Liver (tissue), 3 donors: ENCODE results near the gene ATP2B2.

Experiments used
- EGR1 ChIP-seq, 2 donors: IDR thresholded peaks; 2 replicates each; pipeline ENCODE4 v1.6.1; 2016 to 2018; ENCODE audit warnings: antibody characterized with exemption in 2 of 2, low read depth in 2 of 2
- FOXA1 ChIP-seq: IDR thresholded peaks from 2 replicates; pipeline ENCODE4 v1.6.1; 2016; ENCODE audit warnings: antibody characterized with exemption
- GABPA ChIP-seq, 2 donors: IDR thresholded peaks in 1 of 2; conservative IDR thresholded peaks in 1 of 2; 2 replicates each; pipeline ENCODE4 v1.6.1; 2016; ENCODE audit warnings: antibody characterized with exemption in 2 of 2, mild to moderate bottlenecking in 1 of 2, moderate library complexity in 1 of 2
- JUND ChIP-seq, 2 donors: IDR thresholded peaks; 2 replicates each; pipeline ENCODE4 v1.6.1; 2016; ENCODE audit warnings: antibody characterized with exemption in 2 of 2
- RAD21 ChIP-seq, 2 donors: IDR thresholded peaks; 2 replicates each; pipeline ENCODE4 v1.6.1; 2016; ENCODE audit warnings: antibody characterized with exemption in 2 of 2, mild to moderate bottlenecking in 2 of 2
- SP1 ChIP-seq: IDR thresholded peaks from 2 replicates; pipeline ENCODE4 v1.6.1; 2018; ENCODE audit warnings: antibody characterized with exemption, mild to moderate bottlenecking
- TAF1 ChIP-seq: conservative IDR thresholded peaks from 2 replicates; pipeline ENCODE4 v1.6.1; 2016; ENCODE audit warnings: antibody characterized with exemption, mild to moderate bottlenecking
- YY1 ChIP-seq: IDR thresholded peaks from 2 replicates; pipeline ENCODE4 v1.6.1; 2016; ENCODE audit warnings: antibody characterized with exemption, mild to moderate bottlenecking
- ZBTB33 ChIP-seq: IDR thresholded peaks from 2 replicates; pipeline ENCODE4 v1.6.1; 2016; ENCODE audit warnings: antibody characterized with exemption
- TF ChIP-seq, protein P1 (sequence below): IDR thresholded peaks from 2 replicates; pipeline ENCODE4 v1.6.1; 2016; ENCODE audit warnings: antibody characterized with exemption, mild to moderate bottlenecking
- TF ChIP-seq, protein P2 (sequence below): fragments of 150-350 bp; IDR thresholded peaks from 2 replicates; pipeline ENCODE4 v1.5.1; 2017; ENCODE audit warnings: improper control_type of control experiment, low read depth, low read length; ENCODE audit not compliant: missing input control
- TF ChIP-seq, protein P3 (sequence below): IDR thresholded peaks from 2 replicates; pipeline ENCODE4 v1.6.1; 2016; ENCODE audit warnings: antibody characterized with exemption
- donor health status: healthy.
- donor health status: healthy.

DNA sequence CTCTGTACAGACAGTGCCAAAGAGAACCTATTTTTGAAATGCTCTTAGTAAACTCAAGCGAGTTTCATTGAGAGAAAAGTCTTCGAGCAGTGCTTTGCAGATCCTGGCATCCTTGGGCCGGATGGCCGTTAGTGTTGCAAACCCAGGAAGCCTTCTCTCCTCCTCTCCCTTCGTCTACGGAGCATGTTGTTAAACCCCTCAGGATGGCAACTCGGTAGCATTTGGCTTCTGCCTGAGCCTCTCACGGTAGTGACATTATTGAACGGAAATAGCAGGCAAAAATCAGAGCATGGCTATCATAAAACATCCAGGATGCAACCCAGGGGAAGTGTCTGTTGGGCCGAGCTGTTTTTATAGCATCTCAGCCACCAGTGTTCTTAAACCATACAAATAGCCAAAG is 177.8 kb downstream of the ATP2B2 start:
- no peak for TF ChIP-seq JUND (IDR thresholded peaks at IDR 0.05)
- TF ChIP-seq GABPA (IDR thresholded peaks at IDR 0.05 in 1 of 2, conservative IDR thresholded peaks at IDR 0.05 in 1 of 2), result no peak
- TF ChIP-seq, protein P1, sequence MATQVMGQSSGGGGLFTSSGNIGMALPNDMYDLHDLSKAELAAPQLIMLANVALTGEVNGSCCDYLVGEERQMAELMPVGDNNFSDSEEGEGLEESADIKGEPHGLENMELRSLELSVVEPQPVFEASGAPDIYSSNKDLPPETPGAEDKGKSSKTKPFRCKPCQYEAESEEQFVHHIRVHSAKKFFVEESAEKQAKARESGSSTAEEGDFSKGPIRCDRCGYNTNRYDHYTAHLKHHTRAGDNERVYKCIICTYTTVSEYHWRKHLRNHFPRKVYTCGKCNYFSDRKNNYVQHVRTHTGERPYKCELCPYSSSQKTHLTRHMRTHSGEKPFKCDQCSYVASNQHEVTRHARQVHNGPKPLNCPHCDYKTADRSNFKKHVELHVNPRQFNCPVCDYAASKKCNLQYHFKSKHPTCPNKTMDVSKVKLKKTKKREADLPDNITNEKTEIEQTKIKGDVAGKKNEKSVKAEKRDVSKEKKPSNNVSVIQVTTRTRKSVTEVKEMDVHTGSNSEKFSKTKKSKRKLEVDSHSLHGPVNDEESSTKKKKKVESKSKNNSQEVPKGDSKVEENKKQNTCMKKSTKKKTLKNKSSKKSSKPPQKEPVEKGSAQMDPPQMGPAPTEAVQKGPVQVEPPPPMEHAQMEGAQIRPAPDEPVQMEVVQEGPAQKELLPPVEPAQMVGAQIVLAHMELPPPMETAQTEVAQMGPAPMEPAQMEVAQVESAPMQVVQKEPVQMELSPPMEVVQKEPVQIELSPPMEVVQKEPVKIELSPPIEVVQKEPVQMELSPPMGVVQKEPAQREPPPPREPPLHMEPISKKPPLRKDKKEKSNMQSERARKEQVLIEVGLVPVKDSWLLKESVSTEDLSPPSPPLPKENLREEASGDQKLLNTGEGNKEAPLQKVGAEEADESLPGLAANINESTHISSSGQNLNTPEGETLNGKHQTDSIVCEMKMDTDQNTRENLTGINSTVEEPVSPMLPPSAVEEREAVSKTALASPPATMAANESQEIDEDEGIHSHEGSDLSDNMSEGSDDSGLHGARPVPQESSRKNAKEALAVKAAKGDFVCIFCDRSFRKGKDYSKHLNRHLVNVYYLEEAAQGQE, result no peak
- TF ChIP-seq, protein P2, sequence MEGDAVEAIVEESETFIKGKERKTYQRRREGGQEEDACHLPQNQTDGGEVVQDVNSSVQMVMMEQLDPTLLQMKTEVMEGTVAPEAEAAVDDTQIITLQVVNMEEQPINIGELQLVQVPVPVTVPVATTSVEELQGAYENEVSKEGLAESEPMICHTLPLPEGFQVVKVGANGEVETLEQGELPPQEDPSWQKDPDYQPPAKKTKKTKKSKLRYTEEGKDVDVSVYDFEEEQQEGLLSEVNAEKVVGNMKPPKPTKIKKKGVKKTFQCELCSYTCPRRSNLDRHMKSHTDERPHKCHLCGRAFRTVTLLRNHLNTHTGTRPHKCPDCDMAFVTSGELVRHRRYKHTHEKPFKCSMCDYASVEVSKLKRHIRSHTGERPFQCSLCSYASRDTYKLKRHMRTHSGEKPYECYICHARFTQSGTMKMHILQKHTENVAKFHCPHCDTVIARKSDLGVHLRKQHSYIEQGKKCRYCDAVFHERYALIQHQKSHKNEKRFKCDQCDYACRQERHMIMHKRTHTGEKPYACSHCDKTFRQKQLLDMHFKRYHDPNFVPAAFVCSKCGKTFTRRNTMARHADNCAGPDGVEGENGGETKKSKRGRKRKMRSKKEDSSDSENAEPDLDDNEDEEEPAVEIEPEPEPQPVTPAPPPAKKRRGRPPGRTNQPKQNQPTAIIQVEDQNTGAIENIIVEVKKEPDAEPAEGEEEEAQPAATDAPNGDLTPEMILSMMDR, result no peak
- TF ChIP-seq, protein P3, sequence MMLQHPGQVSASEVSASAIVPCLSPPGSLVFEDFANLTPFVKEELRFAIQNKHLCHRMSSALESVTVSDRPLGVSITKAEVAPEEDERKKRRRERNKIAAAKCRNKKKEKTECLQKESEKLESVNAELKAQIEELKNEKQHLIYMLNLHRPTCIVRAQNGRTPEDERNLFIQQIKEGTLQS, result no peak
- no peak for TF ChIP-seq EGR1 (IDR thresholded peaks at IDR 0.05; ENCODE audit: low read depth in 2 of 2)
- no peak for TF ChIP-seq YY1
- TF ChIP-seq TAF1, result no peak
- no peak for TF ChIP-seq FOXA1
- no peak for TF ChIP-seq ZBTB33
- TF ChIP-seq SP1, result no peak
- TF ChIP-seq RAD21 (IDR thresholded peaks at IDR 0.05), result no peak
